ENCODE measurements around the gene EME1.

The EME1 gene

DNA sequence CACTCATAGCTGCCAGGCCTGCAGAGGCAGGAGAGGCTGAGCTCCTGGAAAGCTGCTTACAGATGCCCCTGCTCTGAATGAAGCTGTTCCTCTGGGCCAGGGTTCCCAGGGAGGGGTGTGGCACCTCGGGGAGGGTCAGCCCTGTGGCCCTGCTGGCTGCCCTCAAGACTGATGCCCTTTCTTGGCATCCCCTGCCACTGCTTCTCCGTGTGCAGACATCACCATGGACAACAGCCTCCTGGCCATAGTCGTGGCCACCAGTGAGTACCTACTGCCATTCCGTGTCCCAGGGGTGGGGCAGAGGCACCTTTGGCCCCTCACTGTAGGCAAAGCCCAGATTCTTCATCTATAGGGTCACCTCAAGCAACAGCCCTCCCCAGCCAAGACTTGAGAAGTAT is 9.0 kb upstream of the EME1 start:
- no peak for FAIRE-seq

DNA sequence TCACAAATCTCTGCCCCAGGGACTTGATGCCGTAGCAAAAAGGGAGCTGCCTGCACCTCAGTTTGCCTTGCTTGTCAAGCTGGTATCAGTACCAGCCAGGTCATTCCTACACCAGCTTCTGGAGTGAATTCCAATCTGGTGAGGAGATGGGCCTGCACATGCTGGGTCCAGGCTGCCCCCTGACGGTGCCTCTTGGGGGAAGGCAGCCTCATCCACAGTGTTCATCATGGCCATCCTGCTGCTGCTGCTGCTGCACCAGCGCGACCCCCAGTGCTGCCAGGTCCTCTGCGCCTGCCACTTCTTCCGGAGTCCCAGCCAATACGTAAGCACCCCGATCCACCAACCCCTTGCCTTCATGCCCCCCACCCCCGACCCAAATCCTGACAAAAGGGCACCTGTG is 8.3 kb upstream of the EME1 start:
- FAIRE-seq = no peak

DNA sequence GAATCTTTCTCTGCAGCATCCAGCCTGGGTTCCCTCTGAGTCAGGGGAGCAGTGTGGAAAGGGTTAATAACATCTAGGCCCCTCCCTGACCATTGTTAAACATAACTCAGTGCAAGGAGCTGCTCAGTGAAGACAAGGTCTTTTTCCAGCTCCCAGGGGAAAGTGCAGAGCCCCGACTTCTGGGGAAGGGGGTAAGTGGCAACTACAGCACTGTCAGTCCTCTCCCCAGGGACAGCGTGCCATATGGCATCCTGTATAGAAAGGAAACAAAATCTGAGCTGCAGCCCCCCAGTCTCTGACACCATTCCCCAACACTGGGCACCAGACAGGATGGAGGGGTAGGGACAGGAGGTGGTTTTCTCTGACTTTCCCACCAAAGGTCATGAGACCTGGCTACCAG is 7.9 kb upstream of the EME1 start:
- FAIRE-seq = no peak

DNA sequence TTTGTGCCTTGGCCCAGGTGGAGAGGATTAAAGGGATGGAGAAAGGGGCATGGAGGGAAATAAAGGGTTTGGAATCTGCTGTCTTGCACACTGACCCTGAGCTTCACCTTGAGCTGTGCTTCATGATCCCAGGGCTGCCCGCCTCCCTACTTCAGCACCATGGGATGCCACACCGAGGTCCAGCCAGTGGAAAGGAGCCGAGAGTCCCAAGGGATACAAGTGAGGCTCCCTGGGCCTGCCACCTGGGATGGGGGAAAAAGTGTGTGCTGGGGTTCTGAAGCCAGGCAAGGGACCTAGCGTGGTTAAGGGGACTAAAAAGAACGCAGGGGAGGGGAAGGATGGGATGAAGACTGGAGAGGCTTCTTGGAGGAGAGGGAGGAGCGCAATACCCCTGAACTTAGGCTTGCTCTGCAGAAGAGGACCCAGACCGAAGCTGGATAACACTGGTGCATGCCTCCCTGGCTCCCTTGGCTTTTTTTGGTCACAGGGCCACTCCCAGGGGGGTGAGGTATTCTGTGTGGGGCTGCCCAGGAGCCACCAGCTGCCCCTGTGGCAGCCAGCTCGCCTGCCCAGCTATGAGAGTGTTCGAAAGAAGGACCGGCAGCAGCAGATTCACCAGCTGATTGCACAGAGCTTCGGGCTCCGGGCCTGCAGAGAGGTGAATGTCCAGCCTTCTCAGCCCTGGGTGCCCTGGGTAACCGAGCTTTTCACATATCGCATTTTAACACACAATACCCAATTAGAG is 7.2 kb upstream of the EME1 start:
- FAIRE-seq = no peak

DNA sequence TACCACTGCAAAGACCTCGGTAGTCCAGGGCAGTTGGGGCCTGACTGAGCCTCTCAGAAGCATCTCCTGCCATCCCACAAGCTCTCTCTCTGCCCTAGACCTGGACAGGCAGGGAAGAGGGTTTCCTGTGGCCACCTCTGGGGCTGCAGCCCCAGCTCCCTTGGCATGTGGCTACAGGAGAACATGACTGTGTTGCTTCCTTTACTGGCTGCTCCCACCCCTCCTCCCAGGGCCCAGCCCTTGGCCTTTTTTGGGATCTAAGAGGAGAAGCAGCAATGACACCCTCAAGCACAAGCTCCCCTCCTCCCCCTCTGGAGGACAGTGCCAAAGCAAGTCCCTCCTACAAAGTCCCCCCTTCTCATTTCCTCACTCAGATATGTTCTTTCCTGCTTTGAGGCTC is 5.6 kb upstream of the EME1 start:
- no peak for FAIRE-seq

DNA sequence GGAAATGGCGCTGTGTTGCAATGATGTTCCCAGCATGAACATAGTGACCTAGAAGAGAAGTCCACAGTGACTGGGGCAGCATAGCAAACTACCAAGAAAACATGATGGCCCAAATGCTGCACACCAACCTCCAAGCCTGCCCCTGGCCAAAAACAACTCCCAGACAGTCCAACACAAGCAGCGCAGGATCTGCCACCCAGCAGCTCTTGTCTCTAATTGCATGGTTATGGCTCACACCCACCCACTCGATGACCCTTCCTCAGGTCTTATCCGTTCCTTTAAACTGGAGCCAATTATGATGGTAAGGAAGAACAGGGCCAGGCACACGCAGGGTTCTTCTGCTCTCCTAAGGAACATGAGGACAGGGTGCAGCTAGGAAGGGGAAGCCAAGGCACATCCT is 3.0 kb upstream of the EME1 start:
- FAIRE-seq = no peak

DNA sequence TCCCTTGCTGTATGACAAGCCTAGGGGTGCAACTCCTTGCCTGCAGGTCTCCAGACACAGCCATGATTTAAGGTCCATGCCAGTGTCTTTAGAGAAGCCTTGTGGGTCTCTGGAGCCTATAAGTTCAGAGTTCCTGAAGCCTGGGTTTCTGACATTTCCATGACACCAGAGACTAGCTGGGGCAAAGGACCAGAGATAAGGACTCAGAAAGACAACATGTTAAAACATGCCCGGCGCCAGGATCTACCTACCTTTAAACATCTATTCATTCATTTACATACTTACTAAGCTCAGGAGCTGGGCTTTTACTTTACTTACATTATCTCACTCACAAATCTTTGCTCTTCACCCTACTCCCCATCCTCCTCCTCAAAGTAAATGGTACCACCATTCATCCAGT is 1.5 kb upstream of the EME1 start:
- no peak for FAIRE-seq

DNA sequence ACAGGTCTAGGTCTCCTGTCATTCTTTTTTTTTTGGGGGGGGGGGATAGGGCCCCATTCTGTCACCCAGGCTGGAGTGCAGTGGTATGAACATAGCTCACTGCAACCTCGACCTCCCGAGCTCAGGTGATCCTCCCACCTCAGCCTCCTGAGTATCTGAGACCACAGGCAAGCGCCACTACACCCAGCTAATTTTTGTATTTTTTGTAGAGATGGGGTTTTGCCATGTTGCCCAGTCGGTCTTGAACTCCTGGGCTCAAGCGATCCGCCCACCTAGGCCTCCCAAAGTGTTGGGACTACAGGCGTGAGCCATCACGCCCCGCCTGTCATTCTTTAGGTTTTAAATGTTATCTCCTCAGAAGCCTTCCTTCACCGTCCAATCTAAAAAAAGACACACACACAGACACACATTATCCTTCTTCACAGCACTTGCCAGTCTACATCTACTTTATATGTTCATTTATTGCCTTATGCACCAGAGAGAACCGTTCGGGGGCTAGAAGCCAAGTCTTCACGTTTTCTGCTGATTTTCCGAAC is 739 bp upstream of the EME1 start:
- FAIRE-seq = no peak

DNA sequence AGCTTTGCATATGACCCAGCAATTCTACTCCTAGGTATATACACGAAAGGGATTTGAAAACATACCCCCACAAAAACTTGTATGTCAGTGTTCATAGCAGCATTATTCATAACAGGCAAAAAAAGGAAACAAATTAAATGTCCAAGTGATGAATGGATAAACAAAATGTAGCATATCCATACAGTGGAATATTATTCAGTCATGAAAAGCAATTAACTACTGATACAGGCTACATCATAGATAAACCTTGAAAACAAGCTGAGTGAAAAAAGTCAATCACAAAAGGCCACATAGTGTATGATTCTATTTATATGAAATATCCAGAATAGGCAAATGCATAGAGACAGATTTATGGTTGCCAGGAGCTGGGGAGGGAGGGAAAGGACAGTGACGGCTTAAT is 676 bp downstream of the EME1 start:
- no peak for FAIRE-seq

DNA sequence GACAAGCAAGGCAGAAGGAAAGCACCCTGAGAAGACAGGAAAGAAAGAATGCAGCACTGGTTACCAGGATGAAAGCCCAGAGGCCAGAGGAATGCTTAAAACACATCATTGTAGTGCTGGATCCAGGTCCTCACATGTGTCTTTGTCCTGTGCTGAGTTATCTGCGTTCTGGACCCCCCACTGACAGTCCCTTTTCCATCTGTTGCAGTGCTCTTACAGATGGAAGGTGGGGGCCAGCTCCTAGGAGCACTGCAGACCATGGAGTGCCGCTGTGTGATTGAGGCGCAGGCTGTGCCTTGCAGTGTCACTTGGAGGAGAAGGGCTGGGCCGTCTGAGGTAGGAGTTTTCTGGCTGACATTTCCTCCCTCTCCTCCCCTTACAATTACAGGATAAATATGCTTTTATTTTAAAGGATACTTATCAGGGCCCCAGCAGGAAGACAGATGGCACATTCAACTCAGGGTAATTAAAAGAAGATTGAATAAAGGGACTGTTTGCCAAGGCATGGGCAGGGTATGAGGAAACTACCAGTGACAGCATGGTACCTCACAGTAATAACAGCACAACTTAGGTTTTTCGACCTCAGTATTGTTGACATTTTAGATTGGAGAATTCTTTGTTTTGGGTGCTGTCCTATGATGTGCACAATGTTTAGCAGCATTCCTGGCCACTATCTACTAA is 3.0 kb downstream of the EME1 start:
- no peak for FAIRE-seq

DNA sequence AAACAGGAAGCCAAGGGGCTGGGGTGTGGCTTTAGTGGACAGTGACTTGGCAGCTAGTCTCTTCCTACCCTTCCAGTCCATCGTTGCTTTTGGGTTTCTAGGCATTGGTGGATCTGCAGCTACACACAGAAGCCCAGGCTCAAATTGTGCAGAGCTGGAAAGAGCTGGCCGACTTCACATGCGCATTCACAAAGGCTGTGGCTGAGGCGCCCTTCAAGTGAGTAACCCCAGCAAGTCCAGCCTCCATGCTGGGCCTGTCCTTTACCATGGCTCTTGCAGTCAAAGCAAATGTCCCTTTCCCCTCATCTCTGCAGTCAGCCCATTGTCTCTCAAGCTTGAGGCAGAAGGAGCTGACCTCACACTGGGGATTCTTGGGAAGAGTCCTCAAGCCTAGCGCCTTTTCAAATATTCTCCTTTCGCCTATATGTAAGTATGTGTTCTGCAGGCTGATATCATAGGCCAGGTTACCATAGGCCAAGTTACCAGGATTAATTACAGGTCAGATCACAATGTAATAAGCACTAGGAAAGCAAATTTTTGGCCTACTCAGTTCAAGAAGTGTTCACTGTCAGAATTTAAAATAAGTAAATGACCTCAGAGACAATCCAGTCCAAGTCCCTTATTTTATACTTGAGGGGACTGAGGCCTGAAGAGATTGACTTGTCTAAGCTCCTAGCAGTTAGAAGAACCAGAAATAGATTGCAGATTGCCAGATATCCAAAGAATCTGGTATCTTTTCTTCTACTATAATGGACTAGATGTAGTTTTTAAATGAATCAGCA is 6.5 kb downstream of the EME1 start:
- FAIRE-seq = no peak

DNA sequence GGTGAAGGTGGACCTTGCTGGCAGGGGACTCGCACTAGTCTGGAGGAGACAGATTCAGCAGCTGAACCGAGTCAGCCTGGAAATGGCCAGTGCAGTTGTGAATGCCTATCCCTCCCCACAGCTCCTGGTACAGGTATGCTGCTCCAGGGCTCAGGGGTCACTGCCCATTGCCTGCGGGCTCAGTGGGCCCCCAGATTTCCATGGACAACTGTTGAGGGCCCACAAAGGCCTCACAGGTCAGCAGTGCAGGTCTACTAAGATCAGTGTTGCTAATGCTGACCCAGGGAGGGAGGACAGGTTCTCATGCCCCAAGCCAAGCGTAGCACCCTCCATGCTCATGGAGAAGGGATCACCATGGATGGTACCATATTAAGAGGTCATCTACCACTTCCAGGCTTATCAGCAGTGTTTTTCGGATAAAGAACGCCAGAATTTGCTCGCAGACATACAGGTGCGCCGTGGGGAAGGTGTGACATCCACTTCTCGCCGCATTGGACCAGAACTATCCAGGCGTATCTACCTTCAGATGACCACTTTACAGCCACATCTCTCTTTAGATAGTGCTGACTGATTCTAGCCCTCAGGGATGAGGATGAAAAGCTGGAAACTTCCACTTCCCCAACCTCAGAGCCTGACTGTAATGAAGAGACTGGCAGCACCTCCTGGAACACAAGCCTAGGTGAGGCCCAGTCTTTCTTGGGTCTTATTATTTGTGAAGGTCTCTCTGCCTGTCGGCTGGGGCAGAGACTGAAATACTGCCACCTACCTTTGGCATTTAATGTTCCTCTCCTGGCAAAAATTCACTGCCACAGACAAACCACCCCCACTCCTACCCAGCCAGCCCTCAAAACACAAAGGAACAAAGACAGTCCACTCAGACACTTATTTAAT is 7.6 kb downstream of the EME1 start:
- FAIRE-seq = no peak

DNA sequence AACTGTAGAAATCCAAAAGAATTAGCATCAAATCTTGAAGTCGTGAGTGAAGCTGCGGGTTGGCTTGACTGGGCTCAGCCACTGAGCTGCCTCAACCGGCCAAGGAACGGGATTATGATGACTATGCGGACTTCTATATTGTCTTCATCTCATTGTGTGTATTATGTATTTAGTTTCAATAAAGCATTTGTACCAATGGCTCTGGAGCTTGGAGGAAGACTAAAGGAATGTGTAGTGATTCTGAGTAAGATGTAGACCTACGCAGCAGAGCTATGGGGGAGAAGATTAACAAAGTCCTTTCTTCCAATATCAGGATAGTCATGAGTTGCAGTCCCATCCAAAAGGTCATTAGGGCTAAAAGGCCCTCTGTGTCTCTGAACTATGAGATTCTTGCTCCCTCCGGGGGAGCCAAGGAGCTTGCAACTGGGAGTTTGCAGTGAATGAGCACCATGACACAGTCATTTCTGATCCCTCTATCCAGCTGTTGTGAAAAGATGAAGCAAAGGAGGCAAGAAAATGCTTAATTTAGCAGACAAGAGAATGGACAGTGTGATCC is 8.3 kb downstream of the EME1 start:
- FAIRE-seq = no peak

DNA sequence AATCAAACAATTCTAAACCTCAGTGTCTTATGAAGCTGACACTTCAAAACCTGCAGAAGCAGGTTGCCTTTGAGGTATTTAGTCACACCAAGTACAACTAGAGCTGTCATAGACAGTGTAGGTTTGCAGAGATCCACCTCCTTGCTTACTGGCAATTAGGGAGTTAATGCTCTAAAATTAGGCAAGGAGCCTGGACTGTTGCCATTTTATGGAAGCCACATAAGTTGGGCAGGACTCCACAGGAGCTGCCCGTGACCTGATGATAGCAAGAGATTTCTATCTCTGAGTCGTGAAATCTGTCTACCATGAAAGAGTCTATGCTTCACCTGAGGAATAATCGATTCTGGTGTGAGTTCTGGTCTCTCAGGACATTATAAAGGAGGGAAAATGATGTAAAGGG is 8.9 kb downstream of the EME1 start:
- FAIRE-seq = no peak

DNA sequence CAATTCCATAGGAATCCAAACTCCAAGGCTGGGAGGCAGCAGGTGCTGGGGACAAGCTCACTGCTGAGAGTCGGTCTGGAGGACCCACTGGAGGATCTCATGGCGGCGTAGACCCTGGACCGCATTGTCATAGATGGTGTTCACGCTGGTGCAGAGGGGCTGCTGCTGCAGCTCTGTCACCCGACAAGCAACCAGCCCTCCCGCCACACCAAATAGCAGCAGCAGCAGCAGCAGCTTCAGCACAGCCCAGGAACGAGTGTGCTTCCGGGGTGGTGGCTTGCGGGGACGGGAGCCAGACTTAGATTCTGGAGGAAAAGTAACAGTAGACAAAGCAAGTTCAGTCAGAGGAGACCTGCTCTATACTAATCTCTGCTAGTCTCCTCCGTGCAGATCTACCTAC is 9.9 kb downstream of the EME1 start:
- FAIRE-seq = no peak

DNA sequence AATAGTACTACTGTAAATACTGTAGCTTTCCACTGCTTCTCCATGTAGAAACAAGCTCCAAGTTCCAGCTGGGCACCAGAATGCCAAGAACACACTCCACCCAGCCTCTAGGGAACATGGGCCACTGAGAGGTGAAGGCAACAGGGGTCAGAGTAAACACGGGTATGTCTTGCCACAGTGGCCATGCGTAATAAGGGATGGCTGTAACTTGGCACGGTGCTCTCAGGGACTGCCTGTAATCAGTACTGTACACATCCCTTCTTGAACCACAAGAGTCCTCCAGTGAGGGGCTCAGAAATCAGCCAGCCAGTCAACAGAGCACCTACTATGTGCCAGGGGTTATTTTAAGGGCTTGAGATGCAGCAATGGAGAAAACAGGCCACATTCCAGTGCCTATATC is 13.5 kb downstream of the EME1 start:
- no peak for FAIRE-seq

DNA sequence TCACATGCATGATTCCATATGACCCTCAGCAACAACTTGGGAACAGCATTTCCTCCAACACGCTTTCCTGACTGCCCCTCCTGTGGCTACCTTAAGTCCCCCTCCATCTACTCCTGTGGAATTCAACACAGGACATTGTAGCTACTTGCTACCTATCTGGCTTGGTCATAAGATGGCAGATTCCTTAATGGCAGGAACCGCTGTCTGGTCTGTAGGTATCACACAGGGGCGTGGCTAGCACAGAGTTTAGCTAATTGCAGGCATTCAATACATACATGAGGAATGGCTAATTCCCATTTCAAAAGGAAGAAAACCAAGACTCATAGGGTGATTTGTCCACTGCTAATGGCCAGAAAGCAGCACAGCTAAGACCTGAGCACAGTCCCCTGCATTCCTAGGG is 15.7 kb downstream of the EME1 start:
- no peak for FAIRE-seq

DNA sequence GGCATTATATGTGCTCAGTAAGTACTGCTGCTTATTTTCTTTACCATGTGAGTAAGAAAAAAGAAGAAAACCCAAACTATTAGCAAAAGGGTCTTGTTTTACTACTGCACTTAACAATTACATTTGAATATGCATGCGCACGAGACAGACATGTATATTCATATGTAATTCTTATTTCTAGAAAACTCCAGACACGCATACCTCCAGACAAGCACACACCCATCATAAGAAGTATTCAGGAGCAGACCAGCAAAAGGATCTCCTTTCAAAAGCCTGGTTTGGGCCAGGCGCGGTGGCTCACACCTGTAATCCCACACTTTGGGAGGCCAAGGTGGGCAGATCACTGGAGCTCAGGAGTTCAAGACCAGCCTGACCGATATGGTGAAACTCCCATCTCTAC is 16.5 kb downstream of the EME1 start:
- FAIRE-seq = no peak

DNA sequence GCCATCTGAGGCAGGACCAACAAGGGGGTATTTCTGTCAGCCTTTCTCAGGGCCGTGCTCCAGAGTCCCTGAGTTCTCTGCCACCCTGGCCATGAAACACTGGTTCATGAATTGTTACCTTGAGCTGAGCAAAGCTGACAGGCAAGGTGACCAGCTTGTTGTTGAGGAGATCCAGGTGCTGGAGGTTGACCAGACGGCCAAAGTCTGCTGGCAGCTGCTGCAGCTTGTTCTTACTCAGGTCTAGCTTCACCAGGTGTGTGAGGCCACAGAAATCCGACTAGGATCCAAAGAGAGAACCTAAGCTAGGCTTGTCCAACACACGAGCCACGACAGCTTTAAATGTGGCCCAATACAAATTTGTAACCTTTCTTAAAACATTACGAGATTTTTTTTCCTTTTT is 19.6 kb downstream of the EME1 start:
- no peak for FAIRE-seq

DNA sequence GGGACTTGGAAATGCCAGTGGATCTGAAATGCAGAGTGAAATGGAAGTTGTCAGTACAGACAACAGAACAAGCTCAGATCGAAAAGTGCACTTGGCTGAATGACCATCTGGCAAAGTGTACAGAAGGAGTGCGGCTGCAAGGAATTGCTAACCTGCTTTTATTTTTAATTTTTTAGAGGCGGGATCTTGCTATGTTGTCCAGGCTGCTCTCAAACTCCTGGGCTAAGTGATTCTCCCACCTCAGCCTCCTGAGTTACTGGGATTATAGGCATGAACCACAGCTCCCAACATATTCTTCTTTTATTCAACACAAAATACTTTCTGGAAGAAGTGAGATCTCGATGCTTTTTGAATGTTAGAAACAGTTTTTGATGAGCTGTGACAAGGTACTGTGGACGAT is 20.7 kb downstream of the EME1 start:
- no peak for FAIRE-seq

DNA sequence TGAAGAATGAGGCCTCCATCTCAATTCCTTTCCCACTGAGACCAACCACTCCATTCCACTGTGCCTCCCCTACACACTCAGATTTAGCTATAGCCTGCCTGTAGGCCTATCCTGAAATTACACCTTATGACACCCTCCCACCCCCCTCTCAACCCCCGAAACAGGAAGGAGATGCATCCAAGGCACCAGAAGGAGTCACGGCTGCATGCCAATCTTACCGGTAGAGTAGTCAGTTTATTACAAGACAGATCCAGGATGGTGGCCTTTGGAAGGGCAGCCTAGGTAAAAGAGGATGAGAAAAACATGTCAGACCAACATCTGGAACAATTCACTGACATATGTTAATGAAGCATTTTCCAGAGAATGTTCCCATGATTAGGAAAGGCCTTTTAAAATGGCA is 21.7 kb downstream of the EME1 start:
- FAIRE-seq = no peak

Measured in G401.6 (cell line).